Caco-2 (cell line): ENCODE results near the gene PSRC1. TPM values are rescaled to one million over a fixed set of nuclear protein-coding genes. Genes with fewer than 3 reads are reported as not detected.
A peak's percentile ranks its signal among the peaks of the same experiment; 100 is the strongest.

Experiments used
- BruUV-seq: library from RNA; stranded (reverse); fragments of 400-500 nt; replicated peaks from 2 replicates; lab custom pipeline; 2021; lab: Mats Ljungman, UMichigan
- CTCF ChIA-PET: fragments of 300-600 bp; sonication (Branson Sonifier 250); formaldehyde crosslinking; loops from one replicate; lab custom pipeline; 2022; ENCODE audit warnings: antibody characterized with exemption; lab: Charles Lee
- POLR2A ChIA-PET: fragments of 300-600 bp; sonication (Branson Sonifier 250); formaldehyde crosslinking; loops from one replicate; lab custom pipeline; 2022; ENCODE audit warnings: antibody characterized with exemption; lab: Charles Lee
- DNase-seq, 2 experiments: peaks; one replicate each; pipeline versions ENCODE4 v3.0.0 to v3.0.0-alpha.2; 2020 to 2022
- H3K27me3 ChIP-seq: replicated peaks from 2 replicates; pipeline ENCODE4 v1.6.0; 2011; ENCODE audit warnings: low read length; ENCODE audit not compliant: control insufficient read depth, insufficient read depth
- H3K36me3 ChIP-seq: 2 replicates; pipeline ENCODE4 v1.5.1; 2011; ENCODE audit warnings: low read length; ENCODE audit not compliant: control insufficient read depth, insufficient read depth
- H3K4me1 ChIP-seq: fragments of 250-450 bp; sonication (Bioruptor Pico); 2 replicates; pipeline ENCODE4 v1.5.1; 2020; ENCODE audit warnings: mild to moderate bottlenecking
- H3K4me3 ChIP-seq: 2 replicates; pipeline ENCODE4 v1.5.1; 2011; ENCODE audit warnings: low read depth, mild to moderate bottlenecking, control low read depth, low read length
- H3K9me3 ChIP-seq: fragments of 250-450 bp; sonication (Bioruptor Pico); 2 replicates; pipeline ENCODE4 v1.5.1; 2020; ENCODE audit warnings: mild to moderate bottlenecking, moderate library complexity
- H3K27ac Mint-ChIP-seq: one replicate; pipeline ENCODE4 v1.8.0; 2022; ENCODE audit warnings: mixed read lengths; ENCODE audit not compliant: unreplicated experiment
- H3K27me3 Mint-ChIP-seq: one replicate; pipeline ENCODE4 v1.8.0; 2022; ENCODE audit warnings: mixed read lengths; ENCODE audit not compliant: insufficient read depth, unreplicated experiment
- H3K36me3 Mint-ChIP-seq: one replicate; pipeline ENCODE4 v1.8.0; 2022; ENCODE audit warnings: mild to moderate bottlenecking, mixed read lengths; ENCODE audit not compliant: insufficient read depth, unreplicated experiment
- H3K4me1 Mint-ChIP-seq: one replicate; pipeline ENCODE4 v1.8.0; 2022; ENCODE audit warnings: low read depth, mixed read lengths; ENCODE audit not compliant: unreplicated experiment
- H3K4me3 Mint-ChIP-seq: one replicate; pipeline ENCODE4 v1.8.0; 2022; ENCODE audit warnings: mild to moderate bottlenecking, moderate library complexity, mixed read lengths; ENCODE audit not compliant: unreplicated experiment
- H3K9me3 Mint-ChIP-seq: one replicate; pipeline ENCODE4 v1.8.0; 2022; ENCODE audit warnings: mixed read lengths; ENCODE audit not compliant: unreplicated experiment
- CTCF ChIP-seq, 2 experiments: fragments of 200-600 bp in 1 of 2; IDR thresholded peaks; 1 replicate in 1 of 2; 2 replicates in 1 of 2; pipeline versions ENCODE4 v1.5.1 to v1.8.0; 2011 to 2022; ENCODE audit warnings: antibody characterized with exemption in 1 of 2, control low read depth in 1 of 2, inconsistent platforms in 1 of 2, low read depth in 1 of 2, low read length in 1 of 2, mild to moderate bottlenecking in 1 of 2, moderate library complexity in 1 of 2; ENCODE audit not compliant: insufficient read depth in 1 of 2, severe bottlenecking in 1 of 2, unreplicated experiment in 1 of 2
- intact Hi-C: fragments of 100-400 bp; cut with micrococcal nuclease; formaldehyde crosslinking; loops from one replicate; pipeline ENCODE4 v1.10.0; 2022; ENCODE audit not compliant: unreplicated experiment
- total RNA-seq: library from RNA; stranded (reverse); gene quantifications from 2 replicates; pipeline ENCODE4 v1.2.3, GENCODE V29; 2022

PSRC1 gene
- total RNA-seq, 1 experiment from 2014 or later, result 24.9 TPM

GRCh38 chr1:109241841-109242345 is 41.1 kb downstream of the PSRC1 start:
- Histone ChIP-seq H3K9me3 (no peaks in the 10 kb centered on the region), H3K4me1 (no peaks in the 10 kb centered on the region), H3K27me3 (no peaks in the 10 kb centered on the region), H3K36me3 (no peaks in the 10 kb centered on the region; the same call in 1 of the 2 replicates), H3K4me3 (no peak overlapping the region)
- ChIA-PET POLR2A (no interaction called here), CTCF (no interaction called here)
- Mint-ChIP-seq H3K36me3 (peaks cover 49% of the 10 kb centered on the region), H3K4me3 (peak overlapping the region; percentile 37), H3K9me3 (no peaks in the 10 kb centered on the region), H3K27ac (peak overlapping the region; percentile 82), H3K27me3 (no peaks in the 10 kb centered on the region), H3K4me1 (peaks cover 9% of the 10 kb centered on the region)
- no peak for DNase-seq
- no peak for TF ChIP-seq CTCF (IDR thresholded peaks at IDR 0.05; ENCODE audit: insufficient read depth in 1 of 2, low read depth in 1 of 2, low read length in 1 of 2, severe bottlenecking in 1 of 2, unreplicated experiment in 1 of 2)
- intact Hi-C loops, result no loop called here
- TSS peak; percentile 2 for BruUV-seq

- Histone ChIP-seq H3K4me3 (no peak overlapping the region), H3K4me1 (no peaks in the 10 kb centered on the region), H3K27me3 (no peaks in the 10 kb centered on the region), H3K36me3 (no peaks in the 10 kb centered on the region; the same call in 1 of the 2 replicates), H3K9me3 (no peaks in the 10 kb centered on the region)
- intact Hi-C loops, result no loop called here
- H3K27me3 Mint-ChIP-seq, result no peaks in the 10 kb centered on the region
- POLR2A ChIA-PET, result no interaction called here
- H3K27ac Mint-ChIP-seq, result no peak overlapping the region
- TF ChIP-seq CTCF (IDR thresholded peaks at IDR 0.05; ENCODE audit: insufficient read depth in 1 of 2, low read depth in 1 of 2, low read length in 1 of 2, severe bottlenecking in 1 of 2, unreplicated experiment in 1 of 2), result no peak
- no peak for DNase-seq
- H3K4me1 Mint-ChIP-seq, result peaks cover 9% of the 10 kb centered on the region
- H3K36me3 Mint-ChIP-seq, result peaks cover 54% of the 10 kb centered on the region
- CTCF ChIA-PET, result no interaction called here
- H3K4me3 Mint-ChIP-seq, result no peak overlapping the region
- H3K9me3 Mint-ChIP-seq, result no peaks in the 10 kb centered on the region
- BruUV-seq, result no TSS peak
Measured at GRCh38 chr1:109241344-109241743, 41.6 kb downstream of the PSRC1 start.

GRCh38 chr1:109240158-109241152 is 42.5 kb downstream of the PSRC1 start:
- no peaks in the 10 kb centered on the region for H3K4me1 ChIP-seq
- no peak for DNase-seq
- H3K36me3 ChIP-seq, result no peaks in the 10 kb centered on the region; the same call in 1 of the 2 replicates
- intact Hi-C loops, result loop anchor here (1.0 kb wide), 1 partner anchor 9 kb away; the partner anchor contains the start of gene CELSR2
- TF ChIP-seq CTCF (IDR thresholded peaks at IDR 0.05; ENCODE audit: insufficient read depth in 1 of 2, low read depth in 1 of 2, low read length in 1 of 2, severe bottlenecking in 1 of 2, unreplicated experiment in 1 of 2), result no peak
- ChIA-PET CTCF (no interaction called here), POLR2A (no interaction called here)
- BruUV-seq, result no TSS peak
- Mint-ChIP-seq H3K9me3 (no peaks in the 10 kb centered on the region), H3K4me3 (no peak overlapping the region), H3K36me3 (peaks cover 63% of the 10 kb centered on the region), H3K27ac (no peak overlapping the region), H3K27me3 (no peaks in the 10 kb centered on the region), H3K4me1 (peaks cover 9% of the 10 kb centered on the region)
- H3K27me3 ChIP-seq, result no peaks in the 10 kb centered on the region
- H3K9me3 ChIP-seq, result no peaks in the 10 kb centered on the region
- no peak overlapping the region for H3K4me3 ChIP-seq
